ENCODE results near the gene ACOT11. TPM values are rescaled to one million over a fixed set of nuclear protein-coding genes. Genes with fewer than 3 reads are reported as not detected.

The ACOT11 gene
- total RNA-seq, 1 experiment from 2014 or later, result 1.9 TPM

DNA sequence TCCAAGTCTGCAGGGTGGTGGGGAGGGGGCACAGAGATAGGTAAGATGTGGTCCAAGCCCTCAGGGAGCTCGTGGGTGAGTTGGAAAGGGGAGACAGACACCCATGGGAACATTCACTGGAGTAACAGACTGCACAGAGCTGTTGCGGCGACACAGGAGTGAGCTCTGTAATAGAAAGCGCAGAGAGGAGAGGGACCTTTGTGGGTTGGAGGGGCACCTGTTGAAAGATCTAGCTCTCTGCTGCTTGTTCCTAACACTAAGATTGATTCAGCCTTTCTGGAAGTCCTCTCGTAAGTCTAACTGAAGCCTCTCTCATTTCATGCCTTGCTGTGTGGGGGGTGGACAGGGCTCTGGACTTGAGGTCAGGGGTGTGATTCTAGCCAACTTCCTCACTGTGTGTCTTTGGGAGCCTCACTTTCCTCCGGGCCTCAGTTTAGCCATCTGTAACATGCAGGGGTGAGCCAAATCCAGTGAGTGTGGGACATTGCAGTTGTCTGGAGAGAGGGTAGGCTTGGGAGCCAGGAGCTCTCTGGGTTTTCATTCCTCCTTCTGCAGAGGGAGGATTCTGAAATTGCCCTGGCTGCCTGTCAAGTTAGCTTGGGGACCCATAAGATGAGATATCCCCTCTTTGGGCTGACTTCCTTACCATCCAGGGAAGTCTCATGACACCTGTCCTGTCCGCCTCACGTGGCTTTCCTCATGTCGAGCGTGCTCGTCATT, 2.0 kb upstream of the ACOT11 start:
- no peaks in the 10 kb centered on the region for H3K4me1 ChIP-seq (ENCODE audit: control insufficient read depth, insufficient read depth, low read length)
- intact Hi-C loops (cut with micrococcal nuclease; ENCODE audit: unreplicated experiment) (no loop called here), in situ Hi-C loops (cut with HindIII; ENCODE audit: low pct_unique_long_range_greater_than_20kb, low sequenced_read_pairs) (no loop called here)
- no peaks in the 10 kb centered on the region for H3K36me3 ChIP-seq (ENCODE audit: control insufficient read depth, insufficient read depth, low read length)
- POLR2A ChIA-PET, result no interaction called here
- TF ChIP-seq, protein P1, sequence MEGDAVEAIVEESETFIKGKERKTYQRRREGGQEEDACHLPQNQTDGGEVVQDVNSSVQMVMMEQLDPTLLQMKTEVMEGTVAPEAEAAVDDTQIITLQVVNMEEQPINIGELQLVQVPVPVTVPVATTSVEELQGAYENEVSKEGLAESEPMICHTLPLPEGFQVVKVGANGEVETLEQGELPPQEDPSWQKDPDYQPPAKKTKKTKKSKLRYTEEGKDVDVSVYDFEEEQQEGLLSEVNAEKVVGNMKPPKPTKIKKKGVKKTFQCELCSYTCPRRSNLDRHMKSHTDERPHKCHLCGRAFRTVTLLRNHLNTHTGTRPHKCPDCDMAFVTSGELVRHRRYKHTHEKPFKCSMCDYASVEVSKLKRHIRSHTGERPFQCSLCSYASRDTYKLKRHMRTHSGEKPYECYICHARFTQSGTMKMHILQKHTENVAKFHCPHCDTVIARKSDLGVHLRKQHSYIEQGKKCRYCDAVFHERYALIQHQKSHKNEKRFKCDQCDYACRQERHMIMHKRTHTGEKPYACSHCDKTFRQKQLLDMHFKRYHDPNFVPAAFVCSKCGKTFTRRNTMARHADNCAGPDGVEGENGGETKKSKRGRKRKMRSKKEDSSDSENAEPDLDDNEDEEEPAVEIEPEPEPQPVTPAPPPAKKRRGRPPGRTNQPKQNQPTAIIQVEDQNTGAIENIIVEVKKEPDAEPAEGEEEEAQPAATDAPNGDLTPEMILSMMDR (IDR thresholded peaks at IDR 0.05), result no peak
- TF ChIP-seq SIN3A (IDR thresholded peaks at IDR 0.05; ENCODE audit: borderline replicate concordance, insufficient read depth, low read depth, low read length) (no peak), POLR2AphosphoS5 (IDR thresholded peaks at IDR 0.05; ENCODE audit: low read depth, low read length) (no peak), TCF7L2 (IDR thresholded peaks at IDR 0.05; ENCODE audit: low read depth, low read length) (no peak)
- TF ChIP-seq, protein P2, sequence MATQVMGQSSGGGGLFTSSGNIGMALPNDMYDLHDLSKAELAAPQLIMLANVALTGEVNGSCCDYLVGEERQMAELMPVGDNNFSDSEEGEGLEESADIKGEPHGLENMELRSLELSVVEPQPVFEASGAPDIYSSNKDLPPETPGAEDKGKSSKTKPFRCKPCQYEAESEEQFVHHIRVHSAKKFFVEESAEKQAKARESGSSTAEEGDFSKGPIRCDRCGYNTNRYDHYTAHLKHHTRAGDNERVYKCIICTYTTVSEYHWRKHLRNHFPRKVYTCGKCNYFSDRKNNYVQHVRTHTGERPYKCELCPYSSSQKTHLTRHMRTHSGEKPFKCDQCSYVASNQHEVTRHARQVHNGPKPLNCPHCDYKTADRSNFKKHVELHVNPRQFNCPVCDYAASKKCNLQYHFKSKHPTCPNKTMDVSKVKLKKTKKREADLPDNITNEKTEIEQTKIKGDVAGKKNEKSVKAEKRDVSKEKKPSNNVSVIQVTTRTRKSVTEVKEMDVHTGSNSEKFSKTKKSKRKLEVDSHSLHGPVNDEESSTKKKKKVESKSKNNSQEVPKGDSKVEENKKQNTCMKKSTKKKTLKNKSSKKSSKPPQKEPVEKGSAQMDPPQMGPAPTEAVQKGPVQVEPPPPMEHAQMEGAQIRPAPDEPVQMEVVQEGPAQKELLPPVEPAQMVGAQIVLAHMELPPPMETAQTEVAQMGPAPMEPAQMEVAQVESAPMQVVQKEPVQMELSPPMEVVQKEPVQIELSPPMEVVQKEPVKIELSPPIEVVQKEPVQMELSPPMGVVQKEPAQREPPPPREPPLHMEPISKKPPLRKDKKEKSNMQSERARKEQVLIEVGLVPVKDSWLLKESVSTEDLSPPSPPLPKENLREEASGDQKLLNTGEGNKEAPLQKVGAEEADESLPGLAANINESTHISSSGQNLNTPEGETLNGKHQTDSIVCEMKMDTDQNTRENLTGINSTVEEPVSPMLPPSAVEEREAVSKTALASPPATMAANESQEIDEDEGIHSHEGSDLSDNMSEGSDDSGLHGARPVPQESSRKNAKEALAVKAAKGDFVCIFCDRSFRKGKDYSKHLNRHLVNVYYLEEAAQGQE (IDR thresholded peaks at IDR 0.05; ENCODE audit: insufficient read depth in 1 of 2, low read depth in 2 of 2, low read length in 1 of 2), result no peak
- no peaks in the 10 kb centered on the region for H3K9me3 ChIP-seq (ENCODE audit: control insufficient read depth, insufficient read depth, low read depth, low read length)
- ATAC-seq, result no peak
- no TSS peak for BruUV-seq (replicated peaks)
- no peaks in the 10 kb centered on the region for H3K27me3 ChIP-seq (ENCODE audit: control insufficient read depth, insufficient read depth, low read length)
- no peak overlapping the region for H3K4me3 ChIP-seq (ENCODE audit: low read depth in 2 of 2, low read length in 2 of 2)
- no peak for DNase-seq (ENCODE audit: low read depth, low spot score)
- no peak overlapping the region for H3K27ac ChIP-seq (ENCODE audit: low read length)
- CTCF ChIA-PET, result interaction anchor here (0.6 kb wide), 1 partner anchor 629 kb away, joined by 4 read pairs; no protein-coding TSS in a partner anchor

DNA sequence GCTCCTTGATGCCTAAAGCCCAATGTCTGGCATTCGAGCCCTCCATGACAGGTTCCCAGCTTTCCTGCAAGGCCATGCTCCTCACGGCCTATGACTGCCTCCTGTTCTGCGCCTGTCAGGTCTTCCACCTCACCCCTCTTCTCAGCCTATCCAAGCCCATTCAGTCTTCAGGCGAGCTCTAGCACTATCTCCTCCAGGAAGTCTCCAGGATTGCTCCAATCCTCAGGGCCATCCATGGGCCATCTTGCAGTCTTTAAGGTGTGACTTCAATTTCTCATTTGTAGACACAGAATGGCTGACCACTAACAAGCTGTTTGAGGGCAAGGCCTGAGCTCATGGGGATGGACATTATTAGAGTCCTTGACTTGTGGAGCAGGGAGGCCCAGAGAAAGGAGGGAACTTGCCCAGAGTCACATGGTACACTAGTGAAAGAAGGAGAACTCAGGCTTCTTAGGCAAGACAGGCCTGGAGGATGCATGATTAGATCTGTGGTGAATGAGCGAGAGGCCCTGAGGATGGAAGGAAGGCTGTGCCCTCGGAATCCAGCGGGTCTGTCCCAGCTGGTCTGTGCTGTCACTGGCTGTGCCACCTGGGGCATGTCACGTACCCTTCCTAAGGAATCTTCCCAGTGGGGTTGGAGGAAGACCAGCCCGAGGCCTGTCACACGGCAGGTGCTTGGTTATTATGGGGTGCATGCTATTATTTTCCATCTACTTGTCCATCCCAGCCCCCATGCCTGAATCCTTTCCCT, 1.2 kb upstream of the ACOT11 start:
- H3K4me1 ChIP-seq (ENCODE audit: control insufficient read depth, insufficient read depth, low read length), result no peaks in the 10 kb centered on the region
- H3K4me3 ChIP-seq (ENCODE audit: low read depth in 2 of 2, low read length in 2 of 2), result no peak overlapping the region
- POLR2A ChIA-PET, result no interaction called here
- H3K27ac ChIP-seq (ENCODE audit: low read length), result no peak overlapping the region
- no peaks in the 10 kb centered on the region for H3K9me3 ChIP-seq (ENCODE audit: control insufficient read depth, insufficient read depth, low read depth, low read length)
- ATAC-seq (no peak), DNase-seq (ENCODE audit: low read depth, low spot score) (no peak)
- no TSS peak for BruUV-seq (replicated peaks)
- in situ Hi-C loops (cut with HindIII; ENCODE audit: low pct_unique_long_range_greater_than_20kb, low sequenced_read_pairs), result no loop called here
- no peaks in the 10 kb centered on the region for H3K36me3 ChIP-seq (ENCODE audit: control insufficient read depth, insufficient read depth, low read length)
- TF ChIP-seq SIN3A (IDR thresholded peaks at IDR 0.05; ENCODE audit: borderline replicate concordance, insufficient read depth, low read depth, low read length) (no peak), TCF7L2 (IDR thresholded peaks at IDR 0.05; ENCODE audit: low read depth, low read length) (no peak), POLR2AphosphoS5 (IDR thresholded peaks at IDR 0.05; ENCODE audit: low read depth, low read length) (no peak)
- TF ChIP-seq, protein P2 (IDR thresholded peaks at IDR 0.05; ENCODE audit: insufficient read depth in 1 of 2, low read depth in 2 of 2, low read length in 1 of 2), result no peak
- TF ChIP-seq, protein P1 (IDR thresholded peaks at IDR 0.05), result no peak
- intact Hi-C loops (cut with micrococcal nuclease; ENCODE audit: unreplicated experiment), result no loop called here
- no peaks in the 10 kb centered on the region for H3K27me3 ChIP-seq (ENCODE audit: control insufficient read depth, insufficient read depth, low read length)
- CTCF ChIA-PET, result no interaction called here
